Testis (tissue), 3 donors: ENCODE data around the gene ADAM17. TPM values are rescaled to one million over a fixed set of nuclear protein-coding genes. Genes with fewer than 3 reads are reported as not detected.

ENCODE experiments used
- DNase-seq: peaks from one replicate; pipeline ENCODE4 v3.0.0-alpha.2; 2019
- H3K27ac ChIP-seq, 2 donors: fragments of 200-600 bp; sonication (generic); one replicate each; pipeline ENCODE4 v1.5.1; 2019
- H3K27me3 ChIP-seq: fragments of 200-600 bp; sonication (generic); one replicate; pipeline ENCODE4 v1.5.1; 2019
- H3K36me3 ChIP-seq: fragments of 200-600 bp; sonication (generic); one replicate; pipeline ENCODE4 v1.5.1; 2017; ENCODE audit warnings: low read depth; ENCODE audit errors: missing control alignments
- H3K4me1 ChIP-seq: fragments of 200-600 bp; sonication (generic); one replicate; pipeline ENCODE4 v1.5.1; 2019
- H3K4me3 ChIP-seq, 2 donors: fragments of 200-600 bp; sonication (generic); one replicate each; pipeline ENCODE4 v1.5.1; 2017 to 2019
- H3K9me3 ChIP-seq: fragments of 200-600 bp; sonication (generic); one replicate; pipeline ENCODE4 v1.5.1; 2017
- CTCF ChIP-seq, 3 experiments: fragments of 450-650 bp in 2 of 3; fragments of 200-600 bp in 1 of 3; sonication (generic) in 1 of 3; IDR thresholded peaks; one replicate each; pipeline ENCODE4 v1.5.1; 2016 to 2019; ENCODE audit warnings: antibody characterized with exemption in 3 of 3, mild to moderate bottlenecking in 2 of 3, moderate library complexity in 1 of 3
- POLR2A ChIP-seq: fragments of 450-650 bp; IDR thresholded peaks from one replicate; pipeline ENCODE4 v1.6.1; 2017; ENCODE audit warnings: antibody characterized with exemption, mild to moderate bottlenecking, moderate library complexity
- WGBS, 2 donors: methylation state at CpG; one replicate each; pipeline ENCODE4 v1.1.5; 2018; 5-methylcytosine and 5-hydroxymethylcytosine counted together
- intact Hi-C: fragments of 100-400 bp; cut with DNase I; formaldehyde crosslinking; loops from one replicate; pipeline ENCODE4 v1.15.1; 2023; ENCODE audit warnings: low total_unique reads
- polyA plus RNA-seq: library from polyadenylated mRNA; stranded (reverse); fragments of 350-450 nt; fragmentation: Illumina TruSeq; extraction: RNeasy Lipid Tissue Mini Kit (QIAGEN cat#74804); gene quantifications from one replicate; pipeline ENCODE4 v1.2.3, GENCODE V29; 2014; ENCODE audit warnings: low read depth, low replicate concordance; ENCODE audit not compliant: insufficient read depth
- total RNA-seq, 2 donors: library from RNA; depleted of rRNA; stranded (reverse); fragments of >200 nt; gene quantifications; one replicate each; pipeline ENCODE4 v1.2.3, GENCODE V29; 2016

Gene ADAM17
- total and polyA plus RNA-seq, 3 donors from 2014 or later, result 37.0 to 66.9 (median 61.6) TPM

- intact Hi-C loops, result no loop called here
- 71 to 86% methylated on average over 4 of the region's 4 CpGs for whole genome bisulfite sequencing, 2 donors
- Histone ChIP-seq H3K4me3 (no peak overlapping the region), H3K36me3 (no peaks in the 10 kb centered on the region), H3K27ac (peak overlapping the region in 1 of 2 donors; percentile 2), H3K4me1 (peaks cover 16% of the 10 kb centered on the region), H3K27me3 (no peaks in the 10 kb centered on the region), H3K9me3 (no peaks in the 10 kb centered on the region)
- TF ChIP-seq POLR2A, result no peak
- no peak for TF ChIP-seq CTCF (IDR thresholded peaks at IDR 0.05)
- no peak for DNase-seq
These were observed 75.5 kb downstream of the ADAM17 start for GRCh38 chr2:9480157-9480556.

GRCh38 chr2:9478526-9478925, 77.1 kb downstream of the ADAM17 start:
- H3K9me3 ChIP-seq, result no peaks in the 10 kb centered on the region
- H3K4me3 ChIP-seq, result no peak overlapping the region
- H3K27ac ChIP-seq, result no peak overlapping the region
- DNase-seq, result no peak
- WGBS, 2 donors, result 84 to 86% methylated on average over 3 of the region's 3 CpGs
- no peaks in the 10 kb centered on the region for H3K27me3 ChIP-seq
- intact Hi-C loops, result no loop called here
- peaks cover 23% of the 10 kb centered on the region for H3K4me1 ChIP-seq
- H3K36me3 ChIP-seq, result no peaks in the 10 kb centered on the region
- no peak for TF ChIP-seq CTCF (IDR thresholded peaks at IDR 0.05)
- TF ChIP-seq POLR2A, result no peak

- H3K9me3 ChIP-seq, result no peaks in the 10 kb centered on the region
- no peak for TF ChIP-seq CTCF (IDR thresholded peaks at IDR 0.05)
- TF ChIP-seq POLR2A, result no peak
- peaks cover 25% of the 10 kb centered on the region for H3K4me1 ChIP-seq
- no peak overlapping the region for H3K4me3 ChIP-seq
- no peak overlapping the region for H3K27ac ChIP-seq
- DNase-seq, result no peak
- H3K27me3 ChIP-seq, result no peaks in the 10 kb centered on the region
- 77 to 79% methylated on average over 7 of the region's 7 CpGs for WGBS, 2 donors
- H3K36me3 ChIP-seq, result no peaks in the 10 kb centered on the region
- intact Hi-C loops, result no loop called here
These were observed 77.7 kb downstream of the ADAM17 start for GRCh38 chr2:9477914-9478313.

- H3K27ac ChIP-seq, result peak within 1 kb of the TSS; percentile 89 to 94
- H3K4me1 ChIP-seq, result peaks cover 21% of the 10 kb centered on the region
- no peaks in the 10 kb centered on the region for H3K36me3 ChIP-seq
- H3K9me3 ChIP-seq, result no peaks in the 10 kb centered on the region
- no peak for TF ChIP-seq CTCF (IDR thresholded peaks at IDR 0.05)
- TF ChIP-seq POLR2A, result no peak
- no peaks in the 10 kb centered on the region for H3K27me3 ChIP-seq
- peak; percentile 69 for DNase-seq
- 1% methylated on average over 78 of the region's 91 CpGs; no CpG with 5 or more reads in 1 of the 2 donors for WGBS, 2 donors
- intact Hi-C loops, result no loop called here
- H3K4me3 ChIP-seq, result peak within 1 kb of the TSS; percentile 88 to 90
These were observed 81.1 kb downstream of the ADAM17 start, which contains the start of gene IAH1 for GRCh38 chr2:9474361-9475057. TSS of gene IAH1 (plus strand) at chr2:9474551. CDS start at chr2:9474567, 16 bp downstream.

- TF ChIP-seq CTCF (IDR thresholded peaks at IDR 0.05) (no peak), POLR2A (no peak)
- Histone ChIP-seq H3K27me3 (no peaks in the 10 kb centered on the region), H3K27ac (peak overlapping the region; percentile 89 to 94), H3K4me1 (peaks cover 21% of the 10 kb centered on the region), H3K4me3 (peak overlapping the region; percentile 88 to 90), H3K9me3 (no peaks in the 10 kb centered on the region), H3K36me3 (no peaks in the 10 kb centered on the region)
- WGBS, 2 donors, result 0 to 2% methylated on average over 4 to 36 of the region's 39 CpGs
- intact Hi-C loops, result no loop called here
- DNase-seq, result peak; percentile 64
These were observed 81.7 kb downstream of the ADAM17 start for GRCh38 chr2:9473985-9474360.
